Measurements from ENCODE around the gene C1orf216.
A peak's percentile ranks its signal among the peaks of the same experiment; 100 is the strongest.
"Not testable (repeated sequence)": the region's sequence is repeated elsewhere in the genome, so short reads cannot be mapped to it uniquely, and the experiment has no call there.

The C1orf216 gene, protein sequence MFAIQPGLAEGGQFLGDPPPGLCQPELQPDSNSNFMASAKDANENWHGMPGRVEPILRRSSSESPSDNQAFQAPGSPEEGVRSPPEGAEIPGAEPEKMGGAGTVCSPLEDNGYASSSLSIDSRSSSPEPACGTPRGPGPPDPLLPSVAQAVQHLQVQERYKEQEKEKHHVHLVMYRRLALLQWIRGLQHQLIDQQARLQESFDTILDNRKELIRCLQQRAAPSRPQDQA

GRCh38 chr1:35718492-35719336 lies at the start of gene C1orf216:
Gene C1orf216 (minus strand): TSS chr1:35718884. CDS start chr1:35716321, 2,563 bp downstream.
- DNase-seq: peak; percentile 77

- DNase-seq: no peak
These were observed 45.6 kb upstream of the C1orf216 start for GRCh38 chr1:35764283-35764682.

DNA sequence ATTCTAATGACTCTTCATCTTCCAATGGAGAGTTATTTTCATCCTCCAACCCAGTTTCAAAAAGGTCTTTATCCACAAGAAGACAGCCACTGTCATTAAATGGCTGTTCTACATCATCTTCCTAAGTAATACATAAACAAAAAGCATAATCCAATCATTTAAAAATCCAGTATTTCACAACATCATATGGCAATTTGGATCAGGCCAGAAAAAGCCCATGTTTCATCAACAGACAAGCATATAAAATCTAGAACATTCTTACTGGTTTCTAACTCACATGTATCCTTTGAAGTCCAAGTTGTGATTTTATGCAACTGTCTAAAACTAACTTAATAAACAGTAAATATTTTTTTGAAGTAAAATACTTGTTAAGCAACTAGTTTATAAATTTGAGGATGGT lies 44.5 kb upstream of the C1orf216 start:
- no peak for DNase-seq

DNA sequence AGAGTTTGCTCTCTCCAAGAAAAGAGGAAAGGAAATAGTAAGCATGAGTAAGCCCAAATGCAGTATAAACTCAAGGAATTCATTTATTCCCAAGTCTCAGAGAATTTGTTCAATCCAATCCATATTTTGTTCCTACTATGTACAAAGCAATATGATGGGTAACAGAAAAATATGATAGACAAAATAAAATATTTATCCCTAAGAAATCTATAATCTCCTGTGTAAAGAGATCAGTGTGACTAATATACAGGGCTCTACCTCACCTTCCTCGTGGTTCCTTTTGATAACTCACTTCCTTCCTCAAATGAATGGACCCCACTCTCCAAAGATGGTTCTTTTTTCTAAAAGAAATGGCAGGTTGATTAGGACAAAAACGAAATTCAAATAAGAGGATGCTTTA lies 43.5 kb upstream of the C1orf216 start:
- no peak for DNase-seq

GRCh38 chr1:35756064-35756463 lies 37.4 kb upstream of the C1orf216 start:
- DNase-seq: no peak

DNA sequence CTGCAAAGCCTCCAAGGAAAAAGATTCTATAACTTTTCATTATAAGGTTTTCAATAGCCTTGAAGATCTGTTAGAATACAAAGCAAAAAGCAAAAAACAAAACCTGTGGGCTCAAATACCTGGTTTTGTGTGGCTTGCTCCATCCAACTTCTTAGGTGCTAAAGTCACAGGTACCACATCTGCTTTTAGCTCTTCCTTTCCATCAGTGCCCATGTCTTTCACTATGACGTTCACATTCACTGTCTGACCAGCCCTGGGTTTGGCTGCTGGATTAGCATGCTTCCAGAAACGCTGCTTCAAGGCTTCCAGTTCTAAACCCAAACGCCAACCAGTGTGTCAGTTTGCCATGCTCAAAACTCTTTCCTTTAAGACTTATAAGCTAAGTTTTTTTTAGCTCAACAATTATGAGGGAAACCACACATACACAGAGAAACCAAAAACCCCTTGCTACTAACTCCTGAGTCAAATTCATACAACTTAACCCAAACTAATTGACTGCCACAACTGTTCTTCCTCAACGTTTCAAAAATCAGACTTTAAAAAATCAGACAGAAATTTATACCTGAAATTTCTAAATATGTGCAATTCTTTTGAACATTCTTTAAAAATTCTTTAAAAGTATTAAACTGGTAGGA lies 35.1 kb upstream of the C1orf216 start:
- no peak for DNase-seq

- no peak for DNase-seq
These were observed 29.6 kb upstream of the C1orf216 start for GRCh38 chr1:35748326-35748725.

DNA sequence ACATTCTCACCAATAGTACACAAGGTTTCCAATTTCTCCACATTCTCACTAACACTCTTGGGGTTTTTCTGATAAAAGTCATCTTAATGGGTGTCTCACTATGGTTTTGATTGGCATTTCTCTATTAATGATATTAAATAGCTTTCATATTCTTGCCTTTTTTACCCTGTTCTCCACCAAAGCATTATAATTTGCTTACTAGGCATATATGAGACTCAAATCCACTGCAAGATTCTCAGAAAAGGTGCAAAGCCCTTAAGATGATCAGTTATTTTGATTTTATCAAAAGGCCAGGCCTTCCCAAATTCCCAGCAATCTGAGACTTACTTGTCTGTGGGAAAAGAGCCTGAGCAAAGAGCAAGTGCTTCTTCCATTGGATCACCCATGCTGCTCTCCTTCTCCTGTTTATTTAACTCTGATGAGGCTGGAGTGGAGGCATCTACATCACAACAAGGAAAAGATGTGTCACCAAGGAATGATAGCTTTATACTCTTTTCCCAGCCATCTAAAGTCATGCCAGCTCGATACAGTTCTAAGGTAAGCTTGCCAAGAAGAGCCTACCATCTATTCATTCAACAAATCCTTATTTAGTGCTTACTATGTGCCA lies 26.5 kb upstream of the C1orf216 start:
- no peak for DNase-seq

DNA sequence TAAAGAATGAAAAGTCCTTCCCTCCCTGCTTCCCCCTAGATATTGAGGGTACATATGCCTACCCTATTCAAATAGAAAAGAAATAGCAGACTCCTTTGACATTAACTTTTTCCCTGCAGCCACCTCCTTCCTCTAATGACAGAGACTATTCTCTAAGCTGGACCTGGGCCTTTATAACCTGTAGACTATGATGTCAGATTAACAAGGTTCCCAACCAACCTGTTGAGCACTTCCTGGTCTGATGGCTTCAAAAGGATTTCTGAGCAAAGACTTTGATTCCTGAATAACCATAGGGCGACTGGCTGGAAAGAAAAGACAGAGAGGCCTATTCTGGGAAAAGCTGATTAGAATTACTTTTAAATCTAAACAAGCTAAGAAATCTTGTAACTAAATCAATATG lies 18.4 kb upstream of the C1orf216 start:
- DNase-seq: no peak

- no peak for DNase-seq
These were observed 8.9 kb upstream of the C1orf216 start for GRCh38 chr1:35727434-35728040.

DNA sequence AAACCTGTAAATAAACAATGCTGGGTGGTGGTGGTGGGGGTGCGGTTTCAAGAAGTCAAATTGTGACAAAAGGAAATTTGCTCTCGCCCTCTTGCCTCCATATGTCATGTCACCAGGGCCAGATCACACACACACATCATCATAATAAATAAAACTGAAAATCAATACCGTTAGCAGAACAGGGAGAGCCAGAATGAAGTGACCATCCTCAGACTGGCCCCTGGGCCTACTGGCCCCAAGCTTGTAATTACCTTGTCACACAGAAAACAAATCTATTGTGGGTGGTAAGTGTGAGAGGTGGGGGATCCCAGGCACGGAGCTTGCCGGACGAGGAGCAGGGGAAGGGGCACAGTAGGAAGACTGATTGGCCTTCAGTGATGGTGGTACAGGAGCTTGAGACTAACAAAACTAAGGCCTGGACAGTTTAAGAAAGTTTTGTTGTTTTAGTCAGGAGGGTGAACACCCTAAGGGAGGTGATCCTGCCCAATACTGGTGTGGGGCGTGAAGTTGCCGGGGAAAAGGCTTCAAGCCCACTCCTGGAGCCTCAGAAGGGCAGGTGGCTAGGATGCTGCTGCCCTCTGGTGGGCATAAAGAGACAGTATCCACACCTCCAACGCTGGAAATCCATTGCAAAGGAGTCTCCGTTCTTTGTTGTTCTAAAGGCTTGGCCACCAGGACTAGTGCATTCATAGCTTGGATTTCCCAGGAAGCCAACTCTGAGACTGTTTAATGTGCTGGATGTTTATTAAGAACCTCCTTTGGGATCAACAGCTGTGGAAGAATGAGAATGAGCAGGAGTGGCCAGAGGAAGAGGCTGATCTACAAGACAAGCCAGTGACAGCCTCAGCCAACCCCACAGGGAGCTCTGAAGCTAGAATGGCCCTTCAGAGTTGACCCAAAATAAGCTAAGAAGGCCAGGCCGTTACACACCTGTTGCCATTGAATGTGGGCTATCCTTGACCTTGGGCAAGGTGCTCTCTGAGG lies 8.1 kb upstream of the C1orf216 start:
- DNase-seq: peak; percentile 50

DNA sequence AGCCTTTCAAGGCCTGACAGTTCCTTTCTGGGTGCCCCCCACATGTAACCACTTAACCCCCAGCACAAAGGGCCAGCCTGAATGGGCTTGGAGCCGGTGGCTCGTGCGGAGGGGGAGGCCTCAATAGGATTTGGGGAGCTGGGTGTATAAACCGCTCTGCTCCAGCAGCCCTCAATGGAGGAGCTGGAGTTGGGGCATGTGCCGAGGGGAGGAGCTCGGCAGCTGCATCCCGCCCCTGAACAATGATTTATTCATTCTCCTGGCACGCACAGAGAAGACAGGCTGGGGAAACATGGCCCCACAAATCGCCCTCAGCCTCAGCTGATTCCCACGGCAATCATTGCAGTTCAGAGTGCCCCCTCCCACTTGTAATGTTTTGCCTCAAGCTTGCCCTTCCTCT lies 6.9 kb upstream of the C1orf216 start:
- no peak for DNase-seq

GRCh38 chr1:35717911-35718476 lies 690 bp downstream of the C1orf216 start:
- no peak for DNase-seq

DNA sequence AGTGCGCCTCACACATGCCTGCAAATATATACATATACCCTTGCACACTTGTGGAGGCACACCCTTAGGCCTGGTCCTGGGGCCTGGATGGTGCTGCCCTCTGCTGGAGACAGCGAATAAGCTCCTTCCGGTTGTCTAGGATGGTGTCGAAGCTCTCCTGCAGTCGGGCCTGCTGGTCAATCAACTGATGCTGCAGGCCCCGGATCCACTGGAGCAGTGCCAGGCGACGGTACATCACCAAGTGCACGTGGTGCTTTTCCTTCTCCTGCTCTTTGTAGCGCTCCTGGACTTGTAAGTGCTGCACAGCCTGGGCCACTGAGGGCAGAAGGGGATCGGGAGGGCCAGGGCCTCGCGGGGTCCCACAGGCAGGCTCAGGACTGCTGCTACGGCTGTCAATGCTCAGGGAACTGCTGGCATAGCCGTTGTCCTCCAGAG lies 3.1 kb downstream of the C1orf216 start:
- DNase-seq: peak; percentile 78

- DNase-seq: no peak
These were observed 3.6 kb downstream of the C1orf216 start for GRCh38 chr1:35714921-35715567.

- DNase-seq: not testable (repeated sequence)
These were observed 7.6 kb downstream of the C1orf216 start for GRCh38 chr1:35711098-35711497.

DNA sequence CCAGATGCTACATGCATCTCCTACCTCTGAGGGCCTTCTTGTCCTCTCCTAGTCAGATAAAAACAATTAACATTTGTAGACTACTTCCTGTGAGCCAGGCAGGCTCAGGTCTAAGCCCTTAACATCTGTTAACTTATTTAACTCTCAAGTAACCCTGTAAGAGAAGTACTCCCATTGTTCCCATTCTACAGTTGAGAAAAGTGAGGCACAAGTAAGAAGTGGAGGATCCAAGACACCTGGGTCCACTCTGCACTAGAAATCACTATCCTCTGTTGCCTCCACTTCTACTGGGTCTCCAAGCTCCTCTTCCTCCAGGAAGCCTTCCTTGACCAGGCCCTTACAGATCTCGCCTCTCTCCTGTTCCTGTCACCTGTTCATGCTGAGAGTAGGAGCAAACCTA lies 9.7 kb downstream of the C1orf216 start:
- no peak for DNase-seq

- DNase-seq: peak; percentile 18
These were observed 10.2 kb downstream of the C1orf216 start for GRCh38 chr1:35708441-35708921.

DNA sequence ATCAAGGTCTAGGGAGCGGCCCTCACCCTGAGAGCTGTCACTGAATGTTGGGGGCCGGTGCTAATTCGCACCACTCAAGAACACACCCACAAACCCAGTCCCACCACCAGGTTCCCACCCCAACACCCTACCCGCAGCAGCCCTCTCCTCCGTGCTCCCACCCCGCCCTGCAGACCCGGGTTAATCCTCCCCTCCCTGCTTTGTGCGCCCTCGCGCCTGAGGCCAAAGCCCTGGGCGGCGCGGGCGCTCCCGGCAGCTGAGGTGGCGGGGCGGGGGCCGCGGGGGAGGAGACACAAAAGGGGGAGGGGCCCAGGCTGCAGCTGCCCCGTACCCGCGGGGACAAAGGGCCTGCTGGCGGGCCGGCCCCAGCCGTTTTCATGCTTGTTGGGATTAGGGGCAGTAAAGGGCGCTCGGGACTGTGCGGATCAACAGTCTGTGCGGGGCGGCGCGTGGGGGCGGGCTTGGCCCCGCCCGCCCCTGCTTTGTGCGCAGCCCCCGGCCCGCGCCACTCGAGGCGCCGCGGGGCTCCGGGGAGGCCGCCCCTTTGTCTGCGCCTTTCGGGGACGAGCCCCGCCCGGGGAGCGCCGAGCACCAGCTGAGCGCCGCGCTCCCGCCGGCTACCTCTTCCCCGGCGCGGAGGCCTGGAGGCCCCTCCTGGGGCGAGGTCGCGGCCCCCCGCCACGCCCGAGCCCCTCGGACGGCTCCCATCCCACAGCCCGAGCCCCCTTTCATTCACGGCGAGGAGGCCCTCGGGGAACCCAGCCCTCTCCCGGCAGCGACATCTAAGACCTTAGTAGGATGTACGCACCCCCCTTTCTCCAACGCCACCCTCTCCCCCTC lies 10.9 kb downstream of the C1orf216 start:
- DNase-seq: peak; percentile 28
